ENCODE results near the gene RAB29. TPM values are rescaled to one million over a fixed set of nuclear protein-coding genes. Genes with fewer than 3 reads are reported as not detected.
"Not testable (repeated sequence)": the region's sequence is repeated elsewhere in the genome, so short reads cannot be mapped to it uniquely, and the experiment has no call there.

Gene RAB29
- total and polyA plus RNA-seq, 2 experiments from 2014 or later, result 16.8 to 18.1 TPM

- no peaks in the 10 kb centered on the region for H3K27me3 ChIP-seq (replicated peaks; ENCODE audit: insufficient read depth)
- H3K9ac ChIP-seq, result no peak overlapping the region
- H4K20me1 ChIP-seq (ENCODE audit: insufficient read depth), result peaks cover 3% of the 10 kb centered on the region; the same call in 1 of the 2 replicates
- H3K27ac ChIP-seq, result no peak overlapping the region
- peaks cover 6% of the 10 kb centered on the region; the same call in 1 of the 2 replicates for H3F3A ChIP-seq (ENCODE audit: insufficient read depth)
- H3K4me2 ChIP-seq (ENCODE audit: unreplicated experiment), result no peak overlapping the region
- in situ Hi-C loops (cut with MboI), result no loop called here
- no peak for TF ChIP-seq EZH2phosphoT487 (IDR thresholded peaks at IDR 0.05; ENCODE audit: insufficient read depth, low read depth)
- H3K79me2 ChIP-seq (ENCODE audit: insufficient read depth), result peaks cover 100% of the 10 kb centered on the region
- no peaks in the 10 kb centered on the region for H3K9me3 ChIP-seq (ENCODE audit: low read depth)
- H3K4me3 ChIP-seq, result no peak overlapping the region
- H3K9me2 ChIP-seq (ENCODE audit: insufficient read depth), result no peaks in the 10 kb centered on the region
- DNase-seq, result no peak
- peaks cover 33% of the 10 kb centered on the region for H3K36me3 ChIP-seq (ENCODE audit: low read depth)
- no peak overlapping the region for H2AFZ ChIP-seq
- H3K4me1 ChIP-seq (ENCODE audit: insufficient read depth), result peaks cover 5% of the 10 kb centered on the region; the same call in 1 of the 2 replicates
- 97% methylated on average over 9 of the region's 9 CpGs for WGBS, 2 experiments (ENCODE audit: low coverage in 1 of 2, low lambda C conversion rate in 2 of 2, missing lambda C conversion rate in 2 of 2)
These were observed 45.2 kb downstream of the RAB29 start for GRCh38 chr1:205729945-205730610.

DNA sequence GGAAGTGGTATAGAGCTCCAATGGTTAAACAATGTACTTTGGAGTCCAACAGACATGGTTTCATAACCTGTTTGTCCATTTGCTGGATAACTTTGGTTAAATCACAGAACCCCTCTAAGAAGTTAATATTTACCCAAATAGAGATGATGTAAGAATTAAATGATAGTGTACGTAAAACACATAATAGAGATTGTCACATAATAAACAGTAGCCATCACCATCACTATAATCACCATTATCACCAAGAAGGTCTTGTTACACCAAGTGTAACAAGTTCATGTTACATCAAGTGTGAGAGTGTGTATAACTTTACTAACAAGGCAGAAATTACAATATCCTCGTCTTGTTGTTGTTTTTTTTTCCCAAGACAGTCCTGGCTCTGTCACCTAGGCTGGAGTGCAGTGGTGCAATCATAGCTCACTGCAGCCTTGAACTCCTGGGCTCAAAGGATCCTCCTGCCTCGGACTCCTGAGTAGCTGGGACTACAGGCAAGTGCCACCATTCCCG, 48.6 kb downstream of the RAB29 start:
- no peaks in the 10 kb centered on the region for H3K9me2 ChIP-seq (ENCODE audit: insufficient read depth)
- TF ChIP-seq EZH2 (IDR thresholded peaks at IDR 0.05; ENCODE audit: insufficient read depth, poor library complexity, severe bottlenecking) (no peak), EZH2phosphoT487 (IDR thresholded peaks at IDR 0.05; ENCODE audit: insufficient read depth, low read depth) (no peak)
- in situ Hi-C loops (cut with MboI), result no loop called here
- H3K79me2 ChIP-seq (ENCODE audit: insufficient read depth), result peaks cover 99% of the 10 kb centered on the region
- H3K27ac ChIP-seq, result no peak overlapping the region
- peaks cover 49% of the 10 kb centered on the region for H3K36me3 ChIP-seq (ENCODE audit: low read depth)
- peaks cover 3% of the 10 kb centered on the region; the same call in 1 of the 2 replicates for H4K20me1 ChIP-seq (ENCODE audit: insufficient read depth)
- DNase-seq, result no peak
- no peak overlapping the region for H3K4me2 ChIP-seq (ENCODE audit: unreplicated experiment)
- H3K4me1 ChIP-seq (ENCODE audit: insufficient read depth), result no peaks in the 10 kb centered on the region
- no peak overlapping the region for H3K9ac ChIP-seq
- H2AFZ ChIP-seq, result no peak overlapping the region
- no peak overlapping the region for H3K4me3 ChIP-seq
- H3K27me3 ChIP-seq (replicated peaks; ENCODE audit: insufficient read depth), result no peaks in the 10 kb centered on the region
- WGBS, 2 experiments (ENCODE audit: low coverage in 1 of 2, low lambda C conversion rate in 2 of 2, missing lambda C conversion rate in 2 of 2), result 69 to 72% methylated on average over 4 of the region's 4 CpGs
- H3F3A ChIP-seq (ENCODE audit: insufficient read depth), result no peaks in the 10 kb centered on the region
- H3K9me3 ChIP-seq (ENCODE audit: low read depth), result no peaks in the 10 kb centered on the region

- Histone ChIP-seq H3K4me3 (no peak overlapping the region), H3K27ac (no peak overlapping the region), H3K36me3 (ENCODE audit: low read depth) (peaks cover 56% of the 10 kb centered on the region), H3K9ac (no peak overlapping the region), H3K4me2 (ENCODE audit: unreplicated experiment) (no peak overlapping the region), H3K27me3 (replicated peaks; ENCODE audit: insufficient read depth) (no peaks in the 10 kb centered on the region), H4K20me1 (ENCODE audit: insufficient read depth) (peaks cover 3% of the 10 kb centered on the region; the same call in 1 of the 2 replicates), H2AFZ (no peak overlapping the region), H3K9me2 (ENCODE audit: insufficient read depth) (no peaks in the 10 kb centered on the region), H3F3A (ENCODE audit: insufficient read depth) (0 out of 2 replicates have a peak, but pooled peaks cover under 1% of the 10 kb centered on the region), H3K4me1 (ENCODE audit: insufficient read depth) (no peaks in the 10 kb centered on the region), H3K9me3 (ENCODE audit: low read depth) (no peaks in the 10 kb centered on the region), H3K79me2 (ENCODE audit: insufficient read depth) (peaks cover 97% of the 10 kb centered on the region)
- 56 to 58% methylated on average over 1 of the region's 1 CpG for WGBS, 2 experiments (ENCODE audit: low coverage in 1 of 2, low lambda C conversion rate in 2 of 2, missing lambda C conversion rate in 2 of 2)
- no peak for DNase-seq
- in situ Hi-C loops (cut with MboI), result no loop called here
- no peak for TF ChIP-seq EZH2phosphoT487 (IDR thresholded peaks at IDR 0.05; ENCODE audit: insufficient read depth, low read depth)
- no peak for TF ChIP-seq EZH2 (IDR thresholded peaks at IDR 0.05; ENCODE audit: insufficient read depth, poor library complexity, severe bottlenecking)
These were observed 49.8 kb downstream of the RAB29 start for GRCh38 chr1:205725514-205725913.

GRCh38 chr1:205720740-205721139, 54.5 kb downstream of the RAB29 start:
- H3K27ac ChIP-seq; H3K4me3 ChIP-seq; H3K4me1 ChIP-seq (ENCODE audit: insufficient read depth); in situ Hi-C loops (cut with MboI); H3K9me3 ChIP-seq (ENCODE audit: low read depth); H2AFZ ChIP-seq; DNase-seq; H3K9ac ChIP-seq; H4K20me1 ChIP-seq (ENCODE audit: insufficient read depth); H3K4me2 ChIP-seq (ENCODE audit: unreplicated experiment); H3K27me3 ChIP-seq (replicated peaks; ENCODE audit: insufficient read depth); H3K9me2 ChIP-seq (ENCODE audit: insufficient read depth): not testable (repeated sequence)
- Histone ChIP-seq H3F3A (ENCODE audit: insufficient read depth) (peaks cover 25% of the 10 kb centered on the region; the same call in 1 of the 2 replicates), H3K79me2 (ENCODE audit: insufficient read depth) (peaks cover 57% of the 10 kb centered on the region), H3K36me3 (ENCODE audit: low read depth) (peaks cover 81% of the 10 kb centered on the region)
- WGBS, 2 experiments (ENCODE audit: low coverage in 1 of 2, low lambda C conversion rate in 2 of 2, missing lambda C conversion rate in 2 of 2), result 100% methylated on average over 1 to 2 of the region's 2 CpGs

Measured in GM23248 (cell line).